Esophagus muscularis mucosa (tissue), 3 donors: Measurements from ENCODE around the gene VARS2.

Experiments
- CTCF ChIP-seq, 3 experiments: fragments of 200-600 bp in 2 of 3; fragments of 450-650 bp in 1 of 3; sonication (generic) in 2 of 3; IDR thresholded peaks; one replicate each; pipeline ENCODE4 v1.5.1; 2017 to 2019; ENCODE audit warnings: antibody characterized with exemption in 3 of 3, mild to moderate bottlenecking in 2 of 3, moderate library complexity in 1 of 3
- POLR2A ChIP-seq: fragments of 450-650 bp; IDR thresholded peaks from one replicate; pipeline ENCODE4 v1.6.1; 2017; ENCODE audit warnings: antibody characterized with exemption, moderate library complexity, mild to moderate bottlenecking, low read depth
- POLR2AphosphoS5 ChIP-seq, 2 donors: sonication (generic); formaldehyde crosslinking; IDR thresholded peaks; one replicate each; pipeline ENCODE4 v1.6.1; 2017; ENCODE audit warnings: antibody characterized with exemption in 2 of 2

GRCh38 chr6:30893666-30894065, 20.4 kb upstream of the VARS2 start:
- no peak for TF ChIP-seq POLR2AphosphoS5 (IDR thresholded peaks at IDR 0.05)
- TF ChIP-seq CTCF (IDR thresholded peaks at IDR 0.05) = no peak
- TF ChIP-seq POLR2A = no peak
